ENCODE measurements around the gene SH2D5.

Gene SH2D5

DNA sequence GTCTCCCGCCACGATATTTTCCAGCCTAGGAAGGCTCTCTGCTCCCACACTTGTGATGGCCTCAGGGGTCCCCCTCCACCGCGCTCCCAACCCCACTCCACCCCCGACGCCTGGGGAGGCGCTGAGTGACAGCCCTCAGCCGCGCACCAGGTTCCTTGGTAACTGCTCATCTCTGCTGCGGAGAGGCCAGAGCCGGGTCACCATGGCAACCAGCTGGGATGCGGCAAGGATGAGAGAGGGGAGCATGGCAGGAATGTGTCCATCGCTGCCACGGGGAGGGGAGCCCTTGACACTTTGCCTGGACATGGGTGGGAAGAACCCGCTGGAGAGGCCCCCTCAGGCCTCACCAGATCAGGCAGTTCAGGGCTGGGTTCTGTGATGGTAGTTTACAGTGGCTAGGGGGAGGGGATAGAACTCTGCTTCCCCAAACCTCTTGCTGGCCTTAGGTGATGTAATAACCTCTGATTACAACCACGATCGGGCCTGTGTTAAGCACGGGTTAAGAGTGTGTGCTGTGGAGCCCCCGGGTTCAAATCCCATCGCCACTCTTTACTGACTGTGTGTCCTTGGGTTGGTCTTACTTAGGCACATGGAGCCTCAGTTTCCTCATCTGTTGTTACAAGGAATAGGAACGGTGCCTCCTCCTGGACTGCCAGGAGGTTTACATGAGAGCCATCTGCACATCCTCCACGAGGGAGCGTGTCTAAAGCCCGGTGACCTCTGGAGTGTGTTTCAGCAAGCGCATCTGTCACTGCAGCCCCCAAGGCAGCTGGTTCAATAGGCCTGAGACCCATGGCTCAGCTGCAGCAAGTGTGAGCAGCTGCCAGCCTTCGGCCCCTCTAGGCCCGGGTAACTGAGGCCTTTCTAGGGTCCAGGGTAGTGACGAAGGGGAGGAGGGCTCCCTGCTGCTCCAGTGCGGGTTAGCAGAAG, 21.0 kb downstream of the SH2D5 start:
- DNase-seq = no peak

DNA sequence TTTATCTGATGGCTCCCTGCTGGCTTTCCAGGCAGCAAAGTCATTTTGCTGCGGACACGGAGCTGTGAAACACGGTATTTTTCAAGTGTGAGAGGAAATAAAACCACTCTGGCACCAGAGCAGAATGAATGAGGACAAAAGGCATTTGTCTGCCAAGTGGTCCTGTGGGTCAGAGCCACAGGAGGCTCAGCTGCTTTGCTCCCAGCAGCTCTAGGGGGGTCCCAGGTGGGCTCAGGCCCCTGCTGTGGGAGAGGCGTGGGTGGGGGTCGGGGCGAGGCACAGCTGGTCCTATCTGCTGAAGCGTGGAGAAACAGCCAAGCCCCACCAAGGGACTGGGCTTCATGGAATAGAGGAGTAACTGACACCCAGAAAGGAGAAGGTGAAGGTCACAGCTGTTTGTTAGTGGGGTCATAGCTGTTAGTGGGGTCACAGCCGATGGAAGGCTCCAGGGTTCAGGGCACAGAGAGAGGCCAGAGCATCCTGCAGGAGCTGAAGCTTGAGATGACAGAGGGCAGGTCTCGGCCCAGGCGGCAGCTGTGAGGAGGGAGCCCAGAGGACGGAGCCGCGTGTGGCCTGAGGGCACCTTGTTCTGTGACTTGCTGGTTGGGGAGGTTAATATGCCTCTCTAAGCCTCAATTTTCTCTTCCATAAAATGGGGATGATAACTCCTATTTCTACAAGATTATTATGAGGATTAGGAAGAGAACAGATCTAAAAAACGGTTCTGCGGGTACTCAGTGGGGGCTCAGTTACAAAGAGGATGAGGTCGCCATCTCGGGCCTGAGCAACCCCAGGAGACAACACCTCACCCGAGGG, 21.8 kb downstream of the SH2D5 start:
- no peak for DNase-seq

DNA sequence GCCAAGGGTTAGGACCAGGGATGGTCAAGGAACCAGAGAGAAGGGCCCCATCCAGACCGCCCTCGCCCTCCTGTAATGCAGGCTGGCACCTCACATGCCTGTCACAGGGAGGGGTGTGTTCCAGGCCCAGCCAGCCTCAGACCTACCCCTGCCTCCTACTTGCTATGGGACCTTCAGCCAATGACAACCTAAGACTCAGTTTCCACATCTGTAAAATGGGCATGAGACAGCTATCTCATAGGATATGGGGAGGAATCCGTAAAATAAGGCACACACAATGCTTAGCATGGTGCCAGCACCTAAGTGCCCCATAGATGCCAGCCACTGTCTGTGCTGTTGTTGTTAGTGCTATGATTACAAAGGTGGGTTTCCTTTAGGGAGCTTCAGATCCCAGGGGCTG, 22.6 kb downstream of the SH2D5 start:
- DNase-seq = no peak

DNA sequence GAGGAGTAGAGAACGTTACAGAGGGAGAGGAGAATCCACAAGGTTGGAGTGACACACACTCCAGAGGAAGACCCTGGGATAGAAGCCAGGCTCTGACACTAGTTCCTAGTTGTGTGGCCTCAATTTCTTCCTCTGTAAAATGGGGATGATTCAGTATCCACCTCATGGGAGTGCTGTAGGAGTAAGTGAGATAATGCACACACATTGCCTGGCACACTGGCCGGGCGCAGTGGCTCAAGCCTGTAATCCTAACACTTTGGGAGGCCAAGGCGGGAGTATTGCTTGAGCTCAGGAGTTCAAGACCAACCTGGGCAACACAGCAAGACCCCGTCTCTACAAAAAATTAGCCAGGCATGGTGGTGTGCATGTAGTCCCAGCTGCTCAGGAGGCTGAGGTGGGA, 23.6 kb downstream of the SH2D5 start:
- DNase-seq = no peak

DNA sequence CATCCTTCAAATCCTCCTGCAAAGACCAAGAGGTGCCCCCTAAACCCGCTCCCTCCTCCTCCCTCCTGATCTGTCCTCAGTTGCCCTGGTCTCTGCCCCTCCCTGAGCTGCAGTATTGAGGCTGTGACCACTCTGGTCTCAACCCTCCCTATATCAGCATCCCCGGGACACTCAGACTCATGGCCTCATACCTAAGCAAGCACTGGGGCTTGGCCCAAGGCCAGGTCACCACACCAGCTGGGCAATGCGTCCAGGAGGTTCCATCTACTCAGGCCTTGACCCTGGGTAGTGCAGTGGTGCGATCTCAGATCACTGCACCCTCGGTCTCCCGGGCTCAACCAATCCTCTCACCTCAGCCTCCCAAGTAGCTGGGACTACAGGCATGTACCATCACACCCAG, 24.4 kb downstream of the SH2D5 start:
- no peak for DNase-seq

DNA sequence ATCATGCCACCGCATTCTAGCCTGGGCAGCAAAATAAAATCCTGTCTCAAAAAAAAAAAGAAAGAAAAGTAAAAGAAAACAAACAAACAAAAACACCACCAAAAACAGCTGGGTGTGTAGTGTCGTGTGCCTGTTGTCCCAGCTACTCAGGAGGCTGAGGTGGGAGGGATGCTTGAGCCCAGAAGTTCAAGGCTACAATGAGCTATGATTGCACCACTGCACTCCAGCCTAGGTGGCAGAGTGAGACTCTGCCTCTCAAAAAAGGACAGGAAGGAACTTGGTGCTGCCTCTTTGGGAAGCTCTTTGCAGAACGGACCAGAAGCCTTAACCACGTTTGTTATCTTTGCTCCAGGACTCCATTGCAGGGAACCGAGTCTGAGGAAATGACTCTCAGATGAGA, 25.7 kb downstream of the SH2D5 start:
- DNase-seq = no peak

DNA sequence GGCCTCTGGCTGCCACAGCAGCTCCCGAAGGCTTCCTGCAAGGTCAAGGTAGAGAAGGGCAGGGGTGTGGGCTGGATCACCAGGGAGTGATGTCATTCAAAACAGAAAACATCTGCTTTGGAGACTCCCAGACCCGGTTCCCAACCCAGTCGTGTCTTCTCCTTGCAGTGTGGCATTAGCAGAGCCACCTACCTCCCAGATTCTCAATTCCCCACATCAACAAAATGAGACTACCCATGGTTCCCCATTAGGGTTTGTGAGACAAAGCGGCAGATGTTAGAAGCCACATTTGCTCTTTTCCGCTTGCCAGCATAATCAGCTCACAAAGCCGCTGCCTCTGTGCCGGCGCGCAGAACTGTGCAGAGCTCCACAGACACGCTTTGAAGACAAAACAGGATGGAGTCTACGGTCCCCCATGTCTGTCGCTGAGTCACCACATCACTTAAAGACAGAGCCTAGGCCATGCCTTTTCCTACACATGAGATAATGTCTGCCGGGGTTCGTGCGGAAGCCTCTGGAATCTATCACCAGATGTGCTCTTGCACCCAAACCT, 27.2 kb downstream of the SH2D5 start:
- no peak for DNase-seq

DNA sequence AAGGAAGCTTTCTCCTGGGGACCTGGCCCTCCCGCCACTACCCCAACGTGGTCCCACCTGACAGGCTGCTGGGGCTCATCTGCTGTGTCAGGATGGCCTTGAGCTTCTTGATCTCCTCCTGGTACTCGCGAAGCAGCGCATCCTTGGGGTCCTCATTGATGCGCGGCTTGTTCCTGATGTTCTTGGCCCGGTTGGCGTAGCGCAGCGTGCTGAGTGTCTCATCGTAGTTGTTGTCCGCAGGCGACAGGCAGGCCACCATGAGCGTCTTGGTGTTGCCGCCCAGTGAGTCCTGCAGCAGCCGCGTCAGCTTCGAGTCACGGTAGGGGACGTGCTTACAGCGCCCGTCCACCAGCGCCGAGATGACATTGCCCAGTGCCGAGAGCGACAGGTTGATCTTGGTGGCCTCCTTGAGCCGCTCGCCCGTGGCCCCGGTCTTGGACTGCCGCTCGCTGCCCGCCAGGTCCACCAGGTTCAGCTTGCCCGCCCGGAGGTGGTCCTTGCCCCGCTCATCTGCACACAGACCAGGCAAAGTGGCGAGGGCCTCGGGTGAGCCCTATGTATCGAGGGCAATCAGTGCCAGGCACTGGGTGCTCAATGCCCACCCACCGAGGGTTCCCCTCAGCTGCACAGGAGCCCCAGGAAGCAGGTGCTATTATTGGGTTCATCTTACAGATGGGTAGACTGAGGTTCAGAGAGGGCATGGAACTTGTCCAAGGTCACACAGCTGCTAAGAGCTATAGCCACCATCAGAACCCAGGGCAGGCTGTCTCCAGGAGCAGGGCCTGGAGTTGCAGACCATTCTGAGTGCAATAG, 27.9 kb downstream of the SH2D5 start:
- DNase-seq = no peak

DNA sequence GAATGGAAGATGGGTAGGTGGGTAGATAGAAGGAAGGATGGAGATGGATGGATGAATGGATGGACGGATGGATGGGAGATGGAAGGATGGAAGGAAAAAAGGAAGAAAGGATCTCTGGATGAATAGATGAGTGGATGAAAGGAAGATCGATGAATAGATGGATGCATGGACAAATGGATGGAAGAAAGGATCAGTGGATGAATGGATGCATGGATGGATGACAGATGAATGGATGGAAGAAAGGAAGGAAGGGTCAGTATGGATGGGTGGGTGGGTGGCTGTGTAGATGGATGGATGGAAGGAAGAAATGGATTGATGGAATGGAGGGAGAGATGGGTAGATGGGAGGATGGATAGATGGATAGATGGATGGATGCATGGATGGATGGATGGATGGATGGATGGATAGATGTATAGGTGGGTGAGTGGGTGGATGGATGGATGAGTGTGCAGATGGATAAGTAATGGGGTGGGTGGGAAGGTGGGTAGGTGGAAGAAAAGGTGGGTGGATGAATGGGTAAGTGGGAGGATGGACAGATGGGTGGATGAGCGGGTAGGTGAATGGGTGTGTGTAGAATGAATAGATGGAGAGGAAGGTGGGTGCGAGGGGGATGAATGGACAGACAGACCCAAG, 29.3 kb downstream of the SH2D5 start:
- no peak for DNase-seq

DNA sequence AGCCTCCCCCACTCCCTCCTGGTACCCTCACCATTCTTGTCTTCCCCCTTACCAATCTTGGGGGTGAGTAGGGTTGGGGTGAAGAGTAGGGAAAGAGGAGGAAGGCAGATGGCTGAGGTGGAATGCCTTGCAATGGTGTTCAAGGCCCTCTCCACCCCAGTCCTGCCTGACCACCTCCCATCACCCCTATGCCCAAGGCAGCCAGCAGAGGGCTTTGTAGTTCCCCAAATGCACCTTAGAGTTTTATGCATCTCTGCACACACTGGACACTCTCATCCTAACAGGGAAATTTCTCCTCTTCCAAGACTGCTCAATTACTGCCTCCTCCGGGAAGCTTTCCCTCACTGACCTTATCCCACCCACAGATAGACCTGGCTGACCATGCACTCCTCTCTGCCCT, 30.1 kb downstream of the SH2D5 start:
- no peak for DNase-seq

DNA sequence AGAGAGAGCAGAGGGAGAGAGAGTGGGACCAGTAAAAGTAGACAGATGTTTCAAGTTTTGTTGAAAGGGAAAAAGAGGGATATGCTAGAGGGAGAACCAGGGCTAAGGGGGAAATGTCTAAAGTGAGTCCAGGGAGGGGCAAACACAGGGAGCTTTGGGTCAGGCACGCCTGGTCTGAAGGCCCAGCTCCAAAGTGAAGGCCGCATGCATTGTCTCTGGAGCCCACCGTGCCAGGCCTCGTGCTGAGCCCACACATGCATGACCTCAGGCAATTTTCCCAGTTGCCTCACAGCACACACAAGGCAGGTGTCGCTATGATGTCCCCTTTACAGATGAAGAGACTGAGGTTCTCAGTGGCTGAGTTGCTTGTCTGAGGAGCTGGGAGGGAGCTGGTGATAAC, 30.7 kb downstream of the SH2D5 start:
- DNase-seq = no peak

DNA sequence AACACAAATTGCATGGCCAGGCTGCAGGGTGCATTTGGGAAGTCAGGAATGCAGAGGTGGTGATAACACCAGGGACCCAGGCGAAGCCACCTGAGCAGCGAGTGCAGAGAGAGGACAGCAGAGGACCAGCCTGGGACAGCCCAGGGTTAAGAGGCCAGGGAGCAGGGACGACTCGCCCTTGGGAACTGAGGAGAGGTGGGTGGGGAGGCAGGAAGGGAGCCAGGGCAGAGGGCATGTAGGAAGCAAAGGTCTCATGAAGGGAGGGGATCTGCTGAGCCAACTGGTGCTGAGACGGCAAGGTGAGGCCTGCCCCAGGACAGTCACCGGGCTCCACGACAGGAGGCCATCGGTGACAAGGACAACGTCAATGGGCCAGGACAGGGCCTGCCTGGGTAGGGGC, 31.1 kb downstream of the SH2D5 start:
- no peak for DNase-seq

DNA sequence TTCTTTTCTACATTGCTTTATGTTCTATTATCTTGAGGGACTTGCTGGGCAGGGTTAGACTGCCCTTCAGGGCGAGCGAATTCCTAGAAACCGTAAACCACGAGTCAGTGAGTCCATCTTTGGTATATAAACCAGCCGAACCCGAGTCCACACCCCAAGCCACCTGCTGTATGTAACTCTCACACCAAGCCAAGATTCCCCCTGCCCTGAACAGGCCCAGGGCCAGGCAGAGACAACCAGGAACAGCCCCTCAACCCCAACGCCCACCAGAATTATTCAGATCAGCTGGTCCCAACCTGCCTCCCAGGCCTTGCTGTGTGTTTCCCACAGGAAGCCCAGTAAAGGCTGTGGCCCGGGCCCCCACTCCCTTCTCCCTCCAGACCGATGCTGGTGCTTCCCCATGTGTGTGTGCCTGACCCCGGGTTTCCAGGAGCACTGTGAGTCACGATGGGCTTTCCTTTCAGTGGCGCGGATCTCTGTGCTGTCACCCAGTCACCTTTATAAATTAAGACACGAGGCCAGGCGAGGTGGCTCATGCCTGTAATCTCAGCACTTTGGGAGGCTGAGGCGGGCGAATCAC, 31.8 kb downstream of the SH2D5 start:
- no peak for DNase-seq

DNA sequence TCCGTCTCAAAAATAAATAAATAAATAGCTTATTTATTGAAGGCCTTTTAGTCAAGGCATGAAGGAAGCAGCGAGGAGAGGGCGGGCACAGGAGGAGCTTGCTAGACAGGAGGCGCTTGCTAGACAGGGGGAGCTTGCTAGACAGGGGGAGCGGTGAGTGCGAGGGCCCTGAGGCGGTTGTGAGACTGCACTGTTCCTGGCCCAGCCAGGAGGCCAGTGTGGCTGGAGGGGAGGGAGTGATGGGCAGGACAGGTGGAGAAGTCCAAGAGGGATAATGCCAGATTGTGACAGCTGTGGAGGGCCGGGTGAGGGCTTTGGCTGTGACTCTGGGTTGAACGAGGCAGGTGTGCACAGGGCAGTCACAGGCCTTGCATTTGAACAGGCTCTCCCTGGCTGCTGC, 32.9 kb downstream of the SH2D5 start:
- DNase-seq = no peak

DNA sequence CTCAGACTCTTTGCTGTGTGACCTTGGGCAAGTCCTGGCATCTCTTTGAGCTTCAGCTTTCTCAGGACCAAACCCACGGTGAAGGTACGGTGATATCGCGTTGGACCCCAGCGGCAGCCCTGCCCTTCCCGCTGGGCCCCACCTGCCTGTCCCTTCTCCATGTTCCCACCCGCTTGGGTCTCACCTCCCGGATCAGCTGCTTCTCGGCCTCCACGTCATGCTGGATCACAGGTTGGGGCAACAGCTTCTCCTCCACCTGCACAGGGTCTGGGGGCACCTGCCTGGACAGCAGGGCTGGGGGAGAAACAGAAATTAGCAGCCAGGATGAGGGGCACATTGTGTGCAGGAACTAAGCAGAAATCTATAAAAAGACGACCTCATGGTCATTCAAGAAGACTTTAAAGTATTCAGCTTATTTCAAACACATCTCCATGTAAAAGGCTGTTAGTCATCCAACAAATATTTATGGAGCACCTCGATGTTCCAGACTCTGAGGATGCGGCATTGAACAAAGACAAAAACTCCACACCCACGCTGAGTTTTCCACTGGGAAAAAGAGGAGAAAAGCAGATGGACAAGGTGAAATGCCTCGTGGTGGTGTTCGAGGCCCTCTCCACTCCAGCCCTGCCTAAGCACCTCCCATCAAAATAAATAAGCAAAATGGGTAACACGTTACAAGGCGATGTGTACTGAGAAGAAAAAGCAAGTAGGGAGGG, 34.1 kb downstream of the SH2D5 start:
- DNase-seq = no peak

DNA sequence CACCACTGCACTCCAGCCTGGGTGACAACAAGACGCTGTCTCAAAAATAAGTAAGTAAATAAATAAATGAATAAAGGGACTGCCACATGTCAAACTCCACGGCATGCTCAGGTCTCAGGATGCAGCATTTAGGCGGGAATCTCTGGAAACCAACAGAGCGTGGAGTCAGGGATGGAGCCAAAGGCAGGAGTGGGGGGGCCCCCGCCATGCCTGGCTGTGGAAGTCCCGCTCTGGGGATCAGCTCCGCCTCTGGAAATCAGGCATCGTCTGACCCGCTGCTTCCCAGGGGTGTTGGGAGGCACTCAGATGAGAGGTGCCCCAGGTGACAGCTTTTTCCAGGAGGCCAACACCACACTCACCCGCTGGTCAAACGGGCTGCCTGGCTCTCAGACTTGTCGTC, 34.9 kb downstream of the SH2D5 start:
- no peak for DNase-seq

DNA sequence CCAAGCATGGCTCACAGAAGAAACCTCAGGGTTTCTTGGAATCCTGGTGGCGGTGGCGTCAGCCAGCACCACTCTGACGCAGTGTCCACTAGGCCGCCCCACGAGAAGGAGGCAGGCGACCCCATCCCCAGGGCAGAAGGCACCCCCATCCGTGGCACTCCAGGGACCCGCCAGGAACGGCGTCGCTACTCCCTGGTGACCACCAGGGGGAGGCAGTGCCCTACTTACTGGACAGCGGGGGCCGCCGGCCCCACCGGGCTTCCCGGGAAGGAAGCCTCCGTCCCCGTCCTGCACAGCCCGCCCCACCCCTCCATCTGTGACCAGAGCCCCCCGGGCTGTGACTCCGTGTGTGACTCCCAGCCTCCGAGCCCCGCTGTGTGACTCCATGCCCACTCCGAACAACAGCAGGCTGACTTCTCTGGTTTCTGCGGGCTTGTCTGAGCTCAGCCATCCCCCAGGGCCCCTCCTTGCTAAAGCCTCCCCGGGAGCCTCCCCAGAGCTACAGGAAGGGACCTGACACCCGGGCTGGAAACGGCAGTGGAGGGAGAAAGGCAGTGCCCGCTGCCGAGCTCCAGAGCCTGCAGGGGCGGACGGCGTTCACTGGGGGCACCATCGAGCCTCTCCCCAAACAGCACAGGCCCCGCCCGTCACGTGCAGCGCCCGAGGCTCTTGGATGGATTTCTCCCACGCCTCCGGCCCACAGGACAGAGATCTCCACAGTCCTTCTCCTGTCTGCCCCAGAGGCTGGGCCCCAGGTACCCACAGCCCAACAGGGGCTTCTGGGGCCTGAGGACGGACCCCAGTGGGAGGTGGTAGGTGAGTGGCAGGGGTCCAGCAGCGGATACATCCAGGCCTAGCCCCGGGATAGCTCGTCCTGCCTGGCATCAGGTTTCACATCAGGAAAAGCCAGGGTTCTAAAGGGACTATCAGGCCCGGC, 35.8 kb downstream of the SH2D5 start:
- DNase-seq = peak; percentile 93

DNA sequence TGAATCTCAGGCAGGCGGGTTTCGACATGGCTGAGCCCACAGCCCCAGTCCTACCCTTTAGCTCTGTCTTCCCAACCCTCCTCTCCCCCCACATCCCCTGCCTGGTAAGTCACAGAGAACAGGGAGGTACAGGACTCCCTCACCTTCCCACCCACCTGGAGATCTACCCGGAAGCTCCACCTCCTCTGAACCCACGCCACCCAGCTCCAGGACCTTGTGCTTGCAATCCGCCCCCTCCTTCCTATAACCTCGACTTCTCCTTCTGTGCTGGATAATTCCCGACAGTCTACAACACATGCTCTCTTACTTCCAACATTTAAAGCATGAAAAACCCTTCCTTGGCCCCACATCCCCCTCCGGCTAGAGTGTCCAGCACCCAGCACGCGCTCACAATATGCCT, 37.0 kb downstream of the SH2D5 start:
- DNase-seq = no peak

DNA sequence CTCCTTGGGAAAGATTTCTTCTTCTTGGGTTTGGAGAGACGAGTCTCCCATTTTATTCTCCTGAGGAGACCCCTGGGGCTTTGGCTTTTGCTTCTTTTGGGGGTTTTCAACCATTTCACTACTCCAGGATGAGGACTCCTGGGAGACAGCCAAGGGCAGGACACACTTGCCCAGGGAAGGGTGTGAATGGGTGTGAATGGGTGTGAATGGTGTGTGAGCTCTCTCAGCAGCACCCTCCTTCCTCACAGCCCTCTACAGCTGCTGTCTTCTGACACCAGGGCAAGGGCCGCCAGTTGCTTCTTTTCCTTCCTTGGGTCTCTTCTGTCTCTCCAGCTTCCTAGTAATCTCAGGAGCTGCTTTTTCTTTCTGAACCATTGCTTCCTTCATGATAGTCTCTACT, 38.9 kb downstream of the SH2D5 start:
- DNase-seq = no peak

DNA sequence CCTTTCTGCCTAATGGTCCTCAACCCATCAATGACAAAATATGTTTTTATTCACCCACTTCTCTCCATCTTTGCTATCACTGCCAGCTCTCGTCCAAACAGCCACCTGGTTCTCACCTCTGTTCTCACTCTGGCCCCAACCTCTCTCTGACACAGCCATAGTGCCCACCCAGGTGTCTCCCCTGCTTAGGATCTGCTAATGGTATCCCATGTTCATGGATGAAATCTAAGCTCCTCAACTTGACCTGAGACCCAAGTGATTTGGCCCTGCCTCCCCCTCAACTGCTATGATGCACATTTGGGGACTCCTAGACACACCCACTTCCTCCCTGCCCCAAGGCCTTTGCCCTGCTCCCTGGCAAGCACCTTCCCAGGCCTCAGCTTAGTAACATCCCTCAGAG, 40.6 kb downstream of the SH2D5 start:
- DNase-seq = no peak

Data from COR-L47 (cell line).